HUES48 (cell line): ENCODE measurements around the gene COL7A1.

Source experiments
- H3K27ac ChIP-seq: one replicate; pipeline ENCODE4 v1.7.0; 2013; ENCODE audit warnings: low read depth, low read length, inconsistent platforms
- H3K27me3 ChIP-seq: 2 replicates; pipeline ENCODE4 v1.6.1; 2013; ENCODE audit warnings: mild to moderate bottlenecking, low read length; ENCODE audit not compliant: control insufficient read depth, insufficient read depth
- H3K36me3 ChIP-seq: 2 replicates; pipeline ENCODE4 v1.6.1; 2013; ENCODE audit warnings: low read length; ENCODE audit not compliant: control insufficient read depth, insufficient read depth
- H3K4me1 ChIP-seq: 2 replicates; pipeline ENCODE4 v1.6.1; 2013; ENCODE audit warnings: mild to moderate bottlenecking, low read length; ENCODE audit not compliant: control insufficient read depth, insufficient read depth
- H3K4me3 ChIP-seq: 2 replicates; pipeline ENCODE4 v1.5.1; 2013; ENCODE audit warnings: mild to moderate bottlenecking, low read depth, low read length
- H3K9ac ChIP-seq: 2 replicates; pipeline ENCODE4 v1.6.1; 2013; ENCODE audit warnings: mild to moderate bottlenecking, low read depth, low read length, moderate library complexity
- H3K9me3 ChIP-seq: 2 replicates; pipeline ENCODE4 v1.6.1; 2013; ENCODE audit warnings: low read length; ENCODE audit not compliant: control insufficient read depth, insufficient read depth

Gene COL7A1

DNA sequence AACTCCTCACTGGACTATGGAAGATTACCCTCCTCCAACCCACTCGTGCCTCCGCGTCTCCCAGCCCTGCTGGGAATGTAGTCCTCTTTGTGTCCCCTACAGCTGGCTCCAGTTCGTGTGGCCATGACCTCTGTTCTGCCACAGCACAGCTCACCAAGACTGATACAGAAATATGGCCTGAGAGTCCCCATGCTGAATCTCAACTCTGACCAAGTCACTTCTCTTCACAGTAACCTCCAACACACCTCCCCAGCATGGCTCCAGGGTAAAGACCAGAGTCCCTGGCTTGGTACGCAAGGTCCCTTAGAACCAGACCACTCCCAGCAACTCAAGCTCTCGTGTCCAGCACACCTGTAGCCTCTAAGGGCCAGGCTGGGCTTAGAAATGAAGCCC is 2.3 kb upstream of the COL7A1 start:
- peaks cover 8% of the 10 kb centered on the region; the same call in 1 of the 2 replicates for H3K27me3 ChIP-seq
- no peak overlapping the region for H3K4me3 ChIP-seq
- no peak overlapping the region for H3K9ac ChIP-seq
- H3K9me3 ChIP-seq: no peaks in the 10 kb centered on the region
- peaks cover 16% of the 10 kb centered on the region for H3K4me1 ChIP-seq
- peak overlapping the region; percentile 21 for H3K27ac ChIP-seq
- H3K36me3 ChIP-seq: peaks cover 46% of the 10 kb centered on the region

DNA sequence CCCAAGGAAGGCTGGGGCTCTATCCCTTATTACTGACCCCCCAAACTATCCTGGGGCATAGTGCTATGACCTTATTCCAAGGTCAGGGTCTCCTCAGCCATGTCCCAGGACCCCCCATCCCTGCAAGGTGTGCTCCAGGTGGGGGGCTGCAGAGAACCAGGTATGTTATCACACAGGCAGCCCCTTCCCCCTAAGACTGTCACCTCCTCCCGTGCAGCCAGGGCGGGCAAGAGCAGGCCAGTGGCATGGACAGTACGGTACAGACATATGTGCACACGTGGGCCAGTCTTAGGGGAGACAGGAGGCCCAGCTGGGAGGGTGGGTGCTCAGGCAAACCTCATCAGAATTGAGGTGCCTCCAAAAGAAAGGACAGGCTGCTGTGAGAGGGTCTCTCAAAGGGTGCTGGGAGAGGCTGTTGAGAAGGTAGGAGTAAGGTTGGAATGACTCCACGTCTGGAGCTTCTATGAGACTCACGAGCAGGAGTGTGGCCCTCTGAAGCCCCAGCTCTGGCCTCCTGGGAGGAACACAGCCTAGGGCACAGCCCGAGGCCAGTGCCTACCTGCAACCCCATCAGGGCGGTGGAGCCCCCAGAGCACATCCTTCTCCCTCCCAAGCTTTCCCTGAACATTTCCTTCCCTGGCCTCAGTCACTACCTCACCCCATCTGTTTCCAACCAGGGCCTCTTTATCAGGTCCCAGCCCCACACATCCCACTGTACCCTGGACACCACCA is 1.7 kb upstream of the COL7A1 start:
- no peak overlapping the region for H3K4me3 ChIP-seq
- peaks cover 16% of the 10 kb centered on the region for H3K4me1 ChIP-seq
- H3K36me3 ChIP-seq: peaks cover 44% of the 10 kb centered on the region
- peak overlapping the region; percentile 80 for H3K27ac ChIP-seq
- no peak overlapping the region for H3K9ac ChIP-seq
- H3K9me3 ChIP-seq: no peaks in the 10 kb centered on the region
- H3K27me3 ChIP-seq: peaks cover 8% of the 10 kb centered on the region; the same call in 1 of the 2 replicates

DNA sequence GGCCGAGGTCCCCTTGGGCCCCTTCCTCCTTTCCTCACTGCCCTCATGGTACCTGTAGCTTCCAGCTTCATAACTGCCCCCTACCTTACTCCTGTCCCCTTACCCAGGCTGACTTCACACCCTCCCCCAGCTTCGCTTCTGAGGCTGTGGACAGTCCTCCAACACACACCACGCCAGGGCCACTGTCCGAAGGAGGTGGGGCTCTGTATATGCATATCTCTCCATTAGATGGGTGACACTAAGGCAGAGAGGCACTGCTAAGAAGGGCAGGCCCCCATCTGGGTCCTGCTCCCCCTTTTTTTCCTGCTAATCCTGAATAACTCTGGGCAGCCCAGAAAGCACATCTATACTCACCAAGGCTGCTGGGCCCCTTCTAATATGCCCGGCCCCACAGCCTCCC is 1.0 kb upstream of the COL7A1 start:
- Histone ChIP-seq H3K36me3 (peaks cover 37% of the 10 kb centered on the region), H3K27me3 (peaks cover 8% of the 10 kb centered on the region; the same call in 1 of the 2 replicates), H3K27ac (peak overlapping the region; percentile 80)

DNA sequence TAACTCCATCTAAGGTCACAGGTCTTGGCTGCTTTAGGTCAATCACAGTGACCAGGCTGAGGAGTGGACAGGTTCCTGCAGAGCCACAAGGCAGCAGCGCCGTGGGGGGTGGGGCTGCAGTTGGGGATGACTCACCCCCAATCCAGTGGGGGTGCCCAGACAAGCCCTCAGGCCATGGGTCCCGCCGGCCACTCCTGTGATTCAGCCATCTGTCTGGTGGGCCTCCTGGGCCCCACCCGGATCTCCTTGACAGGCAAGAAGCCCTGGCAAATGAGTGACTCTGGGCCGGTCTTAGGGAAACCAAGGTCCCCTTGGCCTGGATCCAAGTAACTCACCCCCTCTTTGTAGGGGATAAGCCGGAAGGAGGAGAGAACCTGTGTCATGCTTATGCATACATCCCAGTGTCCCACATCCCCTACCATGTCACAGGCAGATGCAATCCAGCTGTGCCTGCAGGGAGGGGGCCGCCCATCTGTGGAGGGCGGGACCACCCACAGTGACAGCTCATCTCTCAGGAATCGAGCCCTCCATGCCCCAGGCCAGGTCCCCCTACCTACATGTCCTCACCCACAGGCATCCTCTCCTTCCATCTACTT is 495 bp upstream of the COL7A1 start:
- H3K27me3 ChIP-seq: peaks cover 8% of the 10 kb centered on the region; the same call in 1 of the 2 replicates
- H3K27ac ChIP-seq: peak overlapping the region; percentile 80
- no peaks in the 10 kb centered on the region for H3K9me3 ChIP-seq
- H3K4me3 ChIP-seq: peak overlapping the region; percentile 21; the same call in 1 of the 2 replicates
- H3K4me1 ChIP-seq: peaks cover 16% of the 10 kb centered on the region
- peaks cover 31% of the 10 kb centered on the region for H3K36me3 ChIP-seq
- H3K9ac ChIP-seq: no peak overlapping the region

More for the DNA sequence above, 1.0 kb upstream of the COL7A1 start:
- 0 out of 2 replicates have a peak overlapping the region, but pooled peaks have one; percentile 21 for H3K4me3 ChIP-seq
- no peaks in the 10 kb centered on the region for H3K9me3 ChIP-seq
- no peak overlapping the region for H3K9ac ChIP-seq
- H3K4me1 ChIP-seq: peaks cover 16% of the 10 kb centered on the region

DNA sequence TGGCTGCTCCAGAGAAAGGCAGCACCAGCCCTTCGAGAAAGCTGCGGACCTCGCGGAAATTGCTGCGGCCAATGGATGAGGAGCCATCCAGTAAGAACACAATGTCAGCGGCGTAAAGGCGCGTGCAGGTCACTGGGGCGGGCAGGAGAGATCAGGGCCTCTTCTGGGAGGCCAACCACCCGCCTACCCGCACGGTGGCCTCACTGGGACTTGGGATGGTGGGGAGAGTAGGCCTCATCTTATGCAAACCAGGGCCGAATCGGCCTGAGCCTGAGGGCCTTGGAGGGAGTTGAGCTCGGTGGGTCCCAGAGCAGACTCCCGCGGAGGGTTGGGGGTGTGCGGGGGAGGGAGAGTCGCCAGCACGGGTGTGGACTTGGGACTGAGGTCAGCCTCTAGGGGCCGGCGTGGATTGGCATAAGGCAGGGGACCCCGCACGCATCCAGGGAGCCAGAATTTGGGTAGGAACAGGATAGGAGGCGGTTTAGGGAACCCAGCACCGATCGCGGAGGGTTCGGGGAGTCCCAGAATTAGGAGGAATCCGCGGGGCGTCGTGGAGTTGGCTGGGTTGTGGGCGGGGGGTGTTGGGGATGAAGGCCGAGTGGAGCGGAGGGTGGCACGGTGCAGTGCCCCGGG is 596 bp downstream of the COL7A1 start:
- H3K27me3 ChIP-seq: peaks cover 8% of the 10 kb centered on the region; the same call in 1 of the 2 replicates
- peak overlapping the region; percentile 62 for H3K4me3 ChIP-seq
- H3K27ac ChIP-seq: peak overlapping the region; percentile 80
- peaks cover 16% of the 10 kb centered on the region for H3K4me1 ChIP-seq
- peaks cover 21% of the 10 kb centered on the region for H3K36me3 ChIP-seq
- H3K9ac ChIP-seq: peak overlapping the region; percentile 51
- H3K9me3 ChIP-seq: no peaks in the 10 kb centered on the region

DNA sequence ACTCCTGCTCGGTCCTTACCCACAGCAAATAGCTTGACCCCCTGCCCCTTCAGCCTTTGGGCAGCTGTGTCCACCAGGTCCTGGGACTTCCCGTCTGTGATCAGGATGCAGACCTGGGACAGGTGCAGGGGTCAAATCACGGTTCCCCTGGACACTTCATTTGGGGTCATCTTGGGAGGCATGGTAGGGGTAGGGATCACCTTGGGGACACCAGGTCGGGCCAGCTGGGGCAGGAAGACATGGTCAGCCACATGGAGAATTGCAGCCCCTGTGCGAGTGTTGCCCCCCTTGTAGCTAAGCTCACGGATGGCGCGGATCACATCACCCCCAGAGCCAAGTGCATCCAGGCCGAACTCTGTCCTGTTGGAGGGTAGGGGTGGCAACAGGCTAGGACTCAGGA is 1.8 kb downstream of the COL7A1 start:
- no peak overlapping the region for H3K27ac ChIP-seq
- peaks cover 16% of the 10 kb centered on the region for H3K4me1 ChIP-seq
- peaks cover 8% of the 10 kb centered on the region; the same call in 1 of the 2 replicates for H3K27me3 ChIP-seq
- no peak overlapping the region for H3K9ac ChIP-seq
- peaks cover 9% of the 10 kb centered on the region for H3K36me3 ChIP-seq
- H3K4me3 ChIP-seq: no peak overlapping the region
- H3K9me3 ChIP-seq: no peaks in the 10 kb centered on the region

DNA sequence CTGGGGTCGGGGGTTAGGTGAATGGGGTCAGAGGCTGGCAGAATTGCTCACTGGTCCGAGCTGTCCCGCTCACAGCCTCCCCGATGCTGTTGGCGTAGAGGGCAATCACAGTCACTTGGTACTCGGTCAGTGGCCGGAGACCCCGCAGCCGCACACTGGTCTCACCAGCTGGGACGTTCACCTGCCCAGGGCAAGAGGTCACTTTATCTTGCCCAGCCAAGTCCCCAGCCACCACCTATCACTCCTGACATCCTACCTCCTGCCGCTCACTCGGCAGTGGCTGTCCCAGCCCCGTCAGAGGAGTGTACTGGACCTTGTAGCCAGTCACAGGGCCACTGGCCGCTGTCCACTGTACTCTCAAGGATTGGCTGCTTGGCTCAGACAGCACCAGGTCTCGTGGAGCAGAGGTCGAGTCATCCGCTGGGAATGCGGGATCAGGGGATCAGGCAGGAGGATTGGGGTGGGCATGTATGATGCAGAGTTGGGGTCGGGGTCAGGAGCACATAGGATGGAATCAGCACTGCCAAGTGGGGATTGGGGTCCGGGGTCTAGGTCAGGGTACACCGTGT is 2.5 kb downstream of the COL7A1 start:
- Histone ChIP-seq H3K9me3 (no peaks in the 10 kb centered on the region), H3K27me3 (peaks cover 8% of the 10 kb centered on the region; the same call in 1 of the 2 replicates), H3K9ac (no peak overlapping the region), H3K4me1 (peaks cover 16% of the 10 kb centered on the region), H3K36me3 (peaks cover 1% of the 10 kb centered on the region; the same call in 1 of the 2 replicates), H3K27ac (no peak overlapping the region), H3K4me3 (no peak overlapping the region)

DNA sequence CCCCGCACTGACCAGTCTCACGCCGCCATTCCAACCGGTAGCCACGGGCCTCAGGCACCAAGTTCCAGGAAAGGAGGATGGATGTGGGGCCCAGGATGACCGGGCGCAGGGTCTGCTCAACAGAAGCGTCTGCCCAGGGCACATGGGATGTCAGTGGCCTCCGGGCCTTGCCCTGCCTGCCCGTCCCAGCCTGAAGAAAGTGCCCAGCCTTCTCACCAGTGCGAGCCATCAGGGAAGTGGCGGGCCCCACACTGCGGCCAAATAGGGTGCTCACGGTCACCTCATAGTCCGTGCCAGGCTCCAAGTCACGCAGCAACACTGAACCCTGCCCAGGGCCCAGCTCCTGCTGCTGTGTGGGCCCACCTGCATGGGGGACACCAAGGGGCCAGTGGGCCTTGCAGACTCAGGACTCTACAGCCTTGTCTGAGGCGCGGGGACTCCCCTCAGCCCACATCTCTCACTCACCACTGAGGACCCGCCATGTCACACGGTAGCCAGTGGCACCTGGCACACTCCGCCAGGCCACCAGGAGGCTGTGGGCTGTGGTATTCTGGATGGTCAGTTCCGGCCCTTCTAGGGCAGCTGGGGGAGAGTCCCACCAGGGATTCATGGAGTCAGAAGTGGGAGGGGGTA is 3.1 kb downstream of the COL7A1 start:
- H3K27ac ChIP-seq: no peak overlapping the region
- peaks cover 16% of the 10 kb centered on the region for H3K4me1 ChIP-seq
- no peaks in the 10 kb centered on the region for H3K9me3 ChIP-seq
- H3K27me3 ChIP-seq: peaks cover 8% of the 10 kb centered on the region; the same call in 1 of the 2 replicates
- no peaks in the 10 kb centered on the region for H3K36me3 ChIP-seq
- no peak overlapping the region for H3K9ac ChIP-seq
- H3K4me3 ChIP-seq: no peak overlapping the region

DNA sequence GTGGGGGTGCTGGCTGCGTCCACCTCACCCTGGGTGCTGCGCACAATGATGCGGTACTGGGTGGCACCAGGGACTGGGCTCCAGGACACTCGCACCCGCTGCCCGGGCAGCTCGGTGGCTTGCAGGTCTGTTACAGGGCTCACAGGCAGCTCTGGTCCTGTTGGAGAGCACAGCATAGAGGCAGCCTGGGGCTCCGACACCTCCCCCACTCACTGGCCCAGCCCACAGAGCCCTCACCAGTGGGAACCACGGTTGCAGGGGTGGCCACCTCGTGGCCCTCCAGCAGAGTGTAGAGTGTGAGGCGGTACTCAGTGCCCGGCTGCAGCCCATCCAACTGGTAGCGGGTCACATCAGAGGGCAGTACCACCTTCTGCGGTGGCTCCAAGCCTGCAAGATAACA is 3.7 kb downstream of the COL7A1 start:
- peaks cover 16% of the 10 kb centered on the region for H3K4me1 ChIP-seq
- no peak overlapping the region for H3K9ac ChIP-seq
- H3K36me3 ChIP-seq: no peaks in the 10 kb centered on the region
- H3K27ac ChIP-seq: no peak overlapping the region
- no peak overlapping the region for H3K4me3 ChIP-seq
- H3K27me3 ChIP-seq: peaks cover 8% of the 10 kb centered on the region; the same call in 1 of the 2 replicates
- no peaks in the 10 kb centered on the region for H3K9me3 ChIP-seq

DNA sequence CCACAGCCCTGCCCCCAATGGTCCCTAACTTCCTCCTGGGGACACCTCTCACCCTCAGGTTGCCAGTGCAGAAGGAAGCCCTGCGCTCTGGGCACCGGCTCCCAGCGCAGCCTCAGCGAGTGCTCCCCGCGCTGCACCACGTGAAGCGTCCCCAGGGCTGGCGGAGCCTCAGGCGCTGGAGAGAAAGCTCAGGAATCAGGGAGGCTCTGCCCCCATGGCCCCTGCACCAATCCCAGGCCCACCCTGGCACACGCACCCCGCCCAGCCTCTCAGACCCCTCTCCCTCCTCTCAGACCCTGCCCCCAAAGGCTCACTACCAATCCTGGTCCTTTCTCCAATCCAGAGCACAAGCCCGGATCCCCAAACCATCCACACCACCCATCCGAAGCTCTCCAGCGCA is 6.9 kb downstream of the COL7A1 start:
- Histone ChIP-seq H3K9ac (no peak overlapping the region), H3K36me3 (no peaks in the 10 kb centered on the region), H3K9me3 (no peaks in the 10 kb centered on the region), H3K4me1 (no peaks in the 10 kb centered on the region), H3K27me3 (no peaks in the 10 kb centered on the region), H3K27ac (no peak overlapping the region), H3K4me3 (no peak overlapping the region)
